ENCODE results near the gene IDE.

GRCh38 chr10:92432596-92432995 lies 141.3 kb downstream of the IDE start:
- TF ChIP-seq EP300 (IDR thresholded peaks at IDR 0.05; ENCODE audit: low read depth), result no peak
- TF ChIP-seq POLR2A (IDR thresholded peaks at IDR 0.05), result no peak
- TF ChIP-seq POLR2AphosphoS5 (IDR thresholded peaks at IDR 0.05), result no peak

All from transverse colon (tissue), 3 donors.